ENCODE results near the gene CHN2. TPM values are rescaled to one million over a fixed set of nuclear protein-coding genes. Genes with fewer than 3 reads are reported as not detected.
A peak's percentile ranks its signal among the peaks of the same experiment; 100 is the strongest.

Gene CHN2
- total RNA-seq, 2 donors from 2014 or later: 4.1 to 4.8 TPM

GRCh38 chr7:29275018-29275318 is 80.4 kb downstream of the CHN2 start:
- DNase-seq (no peak), ATAC-seq (no peak)
- intact Hi-C loops (cut with DNase I): no loop called here

- ATAC-seq (no peak), DNase-seq (no peak)
- intact Hi-C loops (cut with DNase I): no loop called here
These were observed 80.9 kb downstream of the CHN2 start for GRCh38 chr7:29275493-29275892.

DNA sequence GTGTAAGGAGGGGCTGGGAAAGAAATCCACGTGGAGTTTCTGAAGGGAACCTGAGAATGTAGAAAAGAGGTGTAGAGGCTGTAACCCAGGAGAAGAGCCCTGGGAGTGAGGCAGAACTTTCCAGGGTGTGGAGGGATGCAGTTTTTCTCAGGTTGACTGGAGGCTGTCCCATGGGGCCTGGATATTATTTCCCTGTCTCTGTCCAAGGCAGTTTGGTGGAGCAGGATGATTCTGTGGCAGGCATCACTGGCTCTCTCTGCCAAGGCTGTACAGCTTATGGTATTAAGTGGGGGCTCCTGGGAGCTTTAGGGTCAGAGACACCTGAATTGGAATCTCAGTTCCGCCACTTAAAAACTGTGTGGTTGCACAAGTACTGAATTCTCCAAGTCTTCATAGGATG is 81.6 kb downstream of the CHN2 start:
- DNase-seq: no peak
- intact Hi-C loops (cut with DNase I): no loop called here
- ATAC-seq: no peak

DNA sequence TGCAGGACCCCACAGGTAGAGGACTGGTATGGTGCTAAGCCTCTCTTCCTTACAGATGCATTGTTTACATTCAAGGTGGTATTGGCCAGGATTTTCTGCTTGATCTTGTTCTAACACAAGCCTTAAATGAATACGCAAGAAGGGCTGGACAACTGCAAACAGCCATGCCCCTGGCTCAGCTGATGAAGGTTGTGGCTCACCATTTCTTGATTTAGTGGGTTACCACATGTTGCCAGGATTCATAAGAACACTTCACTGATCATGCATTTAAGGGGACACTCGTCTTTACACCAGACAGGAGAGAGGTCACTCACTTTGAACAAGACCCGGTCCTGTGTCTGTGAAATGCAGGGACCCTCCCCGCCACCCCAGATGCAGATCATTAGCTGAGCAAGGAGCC is 82.2 kb downstream of the CHN2 start:
- ATAC-seq: no peak
- DNase-seq: no peak
- intact Hi-C loops (cut with DNase I): no loop called here

- ATAC-seq: no peak
- intact Hi-C loops (cut with DNase I): no loop called here
- no peak for DNase-seq
These were observed 83.1 kb downstream of the CHN2 start for GRCh38 chr7:29277436-29278215.

GRCh38 chr7:29278337-29279069 is 83.9 kb downstream of the CHN2 start:
- ATAC-seq (no peak), DNase-seq (no peak)
- intact Hi-C loops (cut with DNase I): no loop called here

DNA sequence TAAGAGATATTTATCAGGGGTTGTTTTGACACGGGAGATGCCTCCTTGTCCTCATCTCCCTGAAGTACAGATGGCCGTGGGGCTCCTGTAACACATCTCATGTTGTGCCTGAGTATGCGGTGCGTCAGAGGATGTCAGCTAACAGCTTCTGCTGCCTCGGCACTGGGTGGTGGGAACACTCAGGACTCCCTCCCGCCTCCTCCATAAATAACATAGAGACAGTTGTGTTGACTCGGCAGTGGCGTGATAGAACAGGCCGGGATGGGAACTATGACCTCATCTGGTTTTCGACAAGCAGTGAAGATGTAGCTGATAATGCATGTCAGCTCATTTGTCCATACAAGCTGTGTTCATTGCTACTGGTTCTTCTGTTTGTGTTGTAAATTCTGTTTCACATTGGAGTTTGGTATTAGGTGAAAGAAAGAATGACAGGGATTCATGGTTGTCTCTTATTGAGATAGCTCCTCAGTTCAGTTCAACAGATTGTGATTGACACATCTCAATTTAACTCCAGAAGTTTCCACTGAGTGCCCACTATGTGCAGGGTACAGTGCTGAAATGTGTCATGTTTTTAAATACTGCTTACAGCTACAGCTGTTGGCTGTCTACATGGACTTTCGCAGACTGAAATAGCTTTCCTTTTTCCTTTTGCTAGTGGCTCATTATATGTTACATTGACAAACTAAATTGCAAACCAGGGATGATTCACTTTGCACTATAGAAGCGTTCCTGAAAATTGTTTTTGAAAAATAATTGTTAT is 87.4 kb downstream of the CHN2 start:
- ATAC-seq: peak; percentile 63 to 84
- intact Hi-C loops (cut with DNase I): no loop called here

DNA sequence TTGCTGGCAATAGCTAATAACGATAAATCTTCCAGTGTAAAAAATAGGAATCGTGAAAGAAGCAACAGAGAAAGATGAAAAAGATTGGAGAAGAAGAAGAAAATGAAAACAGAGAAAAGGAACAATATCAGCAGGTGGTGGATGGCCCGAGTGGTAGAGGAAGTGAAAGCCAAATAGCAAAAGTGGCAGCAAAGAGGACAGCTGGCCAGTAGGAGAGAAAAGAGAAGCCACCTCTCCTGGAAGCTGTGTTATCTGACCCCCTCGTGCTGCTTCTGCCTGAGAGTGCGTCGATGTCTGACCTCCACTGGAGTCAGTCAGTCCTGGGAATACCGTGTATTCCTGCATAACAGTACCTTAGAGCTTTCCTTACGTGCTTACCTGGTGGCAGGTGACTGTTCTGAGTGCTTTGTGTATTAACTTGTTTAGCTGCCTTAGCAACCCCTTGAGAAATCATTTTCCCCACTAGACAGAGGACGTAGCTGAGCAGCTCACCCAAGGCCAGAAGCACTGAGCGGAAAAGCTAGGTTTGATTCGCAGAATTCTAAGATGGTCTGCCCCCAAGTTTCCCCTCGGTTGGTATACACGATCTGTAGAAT is 88.3 kb downstream of the CHN2 start:
- intact Hi-C loops (cut with DNase I): no loop called here
- DNase-seq (no peak), ATAC-seq (peak in 1 of 2 donors; percentile 30)

More for the DNA sequence above, 87.4 kb downstream of the CHN2 start:
- peak; percentile 46 for DNase-seq

DNA sequence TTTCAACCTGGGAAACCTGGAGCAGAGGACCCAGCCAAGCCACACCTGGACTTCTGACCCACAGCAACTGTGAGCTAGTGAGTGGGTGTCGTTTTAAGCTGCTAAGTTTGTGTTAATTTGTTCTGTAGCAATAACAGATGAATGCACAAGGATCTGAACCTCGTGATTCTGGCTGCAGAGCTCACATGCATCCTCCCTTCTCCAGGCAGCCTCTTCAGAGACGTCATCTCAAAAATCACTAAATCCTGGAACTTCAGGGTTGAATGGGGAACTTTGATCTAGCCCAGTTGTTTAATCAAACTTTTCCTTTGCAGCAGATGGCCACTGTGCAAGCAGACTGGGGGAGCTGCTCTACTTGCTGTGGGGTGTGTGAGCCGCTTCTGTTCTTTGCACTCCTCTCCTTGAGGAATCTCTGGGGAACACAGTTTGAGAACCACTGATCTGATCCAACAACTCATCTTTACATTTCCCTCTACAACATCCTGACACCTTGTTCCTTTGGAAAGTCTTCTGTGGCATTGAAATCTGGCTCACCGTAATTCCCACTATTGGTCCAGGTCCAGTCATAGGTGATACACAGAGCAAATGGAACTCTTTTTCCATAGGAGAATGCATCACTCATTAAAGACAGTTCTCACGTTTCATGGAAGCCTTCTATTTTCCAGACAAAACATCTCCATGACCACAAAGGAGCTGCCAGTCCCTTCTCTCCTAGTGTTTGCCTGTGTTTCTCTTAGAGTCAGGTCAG is 90.3 kb downstream of the CHN2 start:
- intact Hi-C loops (cut with DNase I): no loop called here
- DNase-seq (no peak), ATAC-seq (no peak)

DNA sequence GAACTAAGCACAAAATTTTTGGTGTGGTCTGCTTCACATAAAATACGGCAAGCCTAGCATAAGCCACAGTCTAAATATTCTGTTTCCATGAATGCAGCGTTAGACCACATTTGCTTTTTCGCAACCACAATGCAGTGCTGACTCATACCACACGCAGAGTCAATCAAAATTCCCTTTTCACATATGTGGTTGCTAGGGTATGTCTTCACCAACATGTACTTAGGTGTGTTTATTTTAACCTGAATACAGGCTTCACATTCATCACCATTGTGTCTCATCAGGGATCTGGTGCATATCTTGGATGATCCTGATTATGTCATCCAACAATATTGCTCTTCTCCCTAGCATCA is 90.8 kb downstream of the CHN2 start:
- no peak for ATAC-seq
- intact Hi-C loops (cut with DNase I): no loop called here

GRCh38 chr7:29285861-29286260 is 91.3 kb downstream of the CHN2 start:
- intact Hi-C loops (cut with DNase I): no loop called here
- no peak for DNase-seq
- no peak for ATAC-seq

More for the DNA sequence above, 90.8 kb downstream of the CHN2 start:
- DNase-seq: no peak

DNA sequence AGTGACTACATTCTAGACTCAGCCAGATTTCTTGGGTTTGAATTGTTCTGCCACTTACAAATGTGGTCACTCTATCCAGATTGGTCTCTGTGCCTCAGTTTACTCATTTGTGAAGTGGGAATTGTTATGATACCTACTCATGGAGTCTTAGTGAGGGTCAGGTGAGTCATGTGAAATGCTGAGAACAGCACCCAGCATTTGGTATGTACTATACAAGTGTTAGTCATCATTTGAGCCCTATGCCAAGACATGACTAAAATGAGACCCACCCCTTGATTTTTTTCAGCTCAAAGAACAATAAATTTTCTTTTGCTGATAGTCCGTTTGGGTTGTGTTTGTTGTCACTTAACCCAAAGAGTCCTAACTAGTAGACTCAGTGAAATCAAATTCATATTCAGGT is 92.8 kb downstream of the CHN2 start:
- DNase-seq: no peak
- intact Hi-C loops (cut with DNase I): no loop called here
- ATAC-seq: peak in 1 of 2 donors; percentile 90

DNA sequence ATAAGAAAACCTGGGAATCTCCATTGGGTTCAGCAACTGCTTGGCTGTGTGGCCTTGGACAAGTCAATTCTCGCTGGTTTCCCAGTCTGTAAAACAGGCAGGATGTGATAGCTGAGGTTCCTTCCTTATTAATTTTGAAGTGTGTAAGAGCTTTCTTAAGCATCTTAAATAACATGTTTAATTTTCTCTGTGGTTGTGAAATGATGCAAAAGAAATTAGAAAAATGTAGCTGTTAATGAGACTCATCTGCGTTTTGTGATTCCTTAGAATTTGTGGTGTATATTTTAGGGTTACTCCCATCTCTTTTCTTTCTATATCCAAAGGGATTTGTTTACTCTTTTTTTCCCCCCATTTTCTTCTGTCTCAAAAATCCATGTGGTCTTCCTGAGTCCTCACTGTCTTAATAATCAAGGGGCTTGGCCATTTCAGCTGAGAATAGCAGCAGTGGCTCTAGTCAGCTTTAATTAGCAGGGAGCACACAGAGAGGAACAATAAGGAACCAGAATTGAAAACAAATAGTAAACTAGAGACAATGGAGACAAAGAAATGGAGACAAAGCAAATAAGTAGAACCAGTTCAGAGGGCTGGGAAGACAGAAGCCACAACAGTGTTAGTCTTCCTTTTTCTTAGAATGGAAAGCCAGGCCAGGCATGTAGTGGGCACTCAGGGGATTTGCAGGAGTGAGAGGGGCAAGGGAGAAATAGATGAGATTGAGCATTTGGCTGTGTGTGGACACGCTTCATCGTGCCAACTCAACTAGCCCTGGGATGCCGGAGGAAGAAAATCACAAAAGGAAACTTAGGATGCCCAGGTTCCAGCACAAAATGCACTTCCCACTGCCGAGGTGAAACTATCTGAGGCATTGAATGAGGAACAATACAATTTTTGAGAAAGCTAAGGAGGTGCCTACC is 93.9 kb downstream of the CHN2 start:
- ATAC-seq (no peak), DNase-seq (no peak)
- intact Hi-C loops (cut with DNase I): no loop called here

GRCh38 chr7:29289156-29290021 is 94.8 kb downstream of the CHN2 start:
- intact Hi-C loops (cut with DNase I): no loop called here
- ATAC-seq: peak in 1 of 2 donors; percentile 44
- no peak for DNase-seq

- ATAC-seq (no peak), DNase-seq (no peak)
- intact Hi-C loops (cut with DNase I): no loop called here
These were observed 96.3 kb downstream of the CHN2 start for GRCh38 chr7:29290829-29291228.

DNA sequence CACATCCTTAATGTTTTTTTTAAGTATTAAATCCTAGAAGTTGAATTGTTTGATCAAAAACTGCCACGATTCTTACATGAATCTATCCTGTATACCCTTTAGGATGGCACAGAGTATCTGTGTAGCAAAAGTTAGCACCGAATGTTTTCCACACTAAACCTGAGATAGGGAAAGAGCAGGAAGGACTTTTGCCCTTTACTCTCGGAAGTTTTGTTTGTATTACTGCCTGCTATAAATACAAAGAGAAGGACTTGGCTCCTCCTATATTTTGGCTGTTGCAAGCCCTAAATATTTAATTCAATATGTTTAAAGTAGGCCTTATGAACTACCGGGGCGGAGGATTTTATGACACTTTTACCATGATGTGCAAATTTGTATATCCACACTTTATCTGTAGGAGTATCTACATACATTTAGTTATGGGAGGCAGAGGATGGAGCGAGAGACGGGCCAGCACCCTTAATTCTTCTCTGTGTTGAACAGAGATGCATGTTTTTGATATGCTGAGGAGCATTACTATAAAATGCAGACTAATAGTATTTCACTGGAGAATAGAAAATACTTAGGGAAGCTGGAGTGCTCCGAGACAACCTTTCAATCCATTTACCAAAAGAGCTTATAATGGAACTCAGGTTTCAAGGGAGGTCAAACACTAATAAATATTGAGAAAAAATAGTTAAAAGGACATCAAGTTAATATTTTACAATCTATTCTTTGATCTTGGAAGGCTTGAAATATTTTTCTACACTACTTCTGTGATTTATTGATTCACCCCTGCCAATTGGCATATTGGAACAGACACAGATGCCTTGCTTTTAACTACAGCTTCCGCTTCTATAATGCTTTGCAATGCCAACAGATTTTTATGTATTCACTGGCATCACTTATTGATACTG is 97.4 kb downstream of the CHN2 start:
- no peak for ATAC-seq
- DNase-seq: no peak
- intact Hi-C loops (cut with DNase I): no loop called here
